Measurements from ENCODE around the gene KCNMB1. TPM values are rescaled to one million over a fixed set of nuclear protein-coding genes. Genes with fewer than 3 reads are reported as not detected.

Gene KCNMB1
- polyA plus RNA-seq, 1 experiment = 0.04 TPM

DNA sequence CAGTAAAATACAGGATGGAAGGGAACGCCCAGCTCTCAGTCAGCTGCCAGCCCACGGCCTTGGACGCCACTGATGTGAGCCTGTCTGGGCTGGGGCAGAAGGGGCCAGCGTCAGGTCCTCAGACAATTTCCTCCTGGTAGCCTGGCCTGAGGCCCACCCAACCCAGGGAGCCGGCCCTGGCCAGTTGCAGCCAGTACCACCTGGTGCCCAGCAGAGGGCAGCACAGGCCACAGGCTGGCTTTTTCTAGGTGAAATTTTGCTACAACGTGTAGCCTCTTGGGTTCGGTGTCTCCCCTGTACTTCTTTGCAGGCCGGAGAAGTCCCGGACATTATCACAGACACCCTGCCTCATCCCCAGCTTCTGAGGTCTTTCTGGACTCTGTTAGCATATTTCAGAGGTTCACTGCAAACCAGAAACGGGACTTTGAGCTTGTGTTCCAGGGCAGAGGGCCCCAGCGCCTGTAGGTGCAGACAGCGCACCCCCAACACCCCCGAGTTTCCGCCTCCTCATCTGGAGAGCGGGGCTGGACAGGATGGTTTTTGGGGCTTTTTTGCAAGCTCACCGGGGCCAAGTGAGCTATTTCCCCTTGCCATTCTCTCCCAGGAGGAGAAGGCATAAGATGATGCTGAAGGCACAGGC is 45.9 kb upstream of the KCNMB1 start:
- H3K36me3 ChIP-seq (ENCODE audit: control insufficient read depth, insufficient read depth, low read length) = no peaks in the 10 kb centered on the region
- H3K27me3 ChIP-seq (ENCODE audit: control insufficient read depth, insufficient read depth, low read length) = peaks cover 6% of the 10 kb centered on the region; the same call in 1 of the 2 replicates
- no peak for DNase-seq (ENCODE audit: low read depth)
- ChIA-PET CTCF (interaction anchor here (0.6 to 7.3 kb wide), 19 partner anchors 10 to 337 kb away, joined by 3 to 115 read pairs (median 4); no protein-coding TSS in a partner anchor), POLR2A (no interaction called here)
- TF ChIP-seq, protein P1, sequence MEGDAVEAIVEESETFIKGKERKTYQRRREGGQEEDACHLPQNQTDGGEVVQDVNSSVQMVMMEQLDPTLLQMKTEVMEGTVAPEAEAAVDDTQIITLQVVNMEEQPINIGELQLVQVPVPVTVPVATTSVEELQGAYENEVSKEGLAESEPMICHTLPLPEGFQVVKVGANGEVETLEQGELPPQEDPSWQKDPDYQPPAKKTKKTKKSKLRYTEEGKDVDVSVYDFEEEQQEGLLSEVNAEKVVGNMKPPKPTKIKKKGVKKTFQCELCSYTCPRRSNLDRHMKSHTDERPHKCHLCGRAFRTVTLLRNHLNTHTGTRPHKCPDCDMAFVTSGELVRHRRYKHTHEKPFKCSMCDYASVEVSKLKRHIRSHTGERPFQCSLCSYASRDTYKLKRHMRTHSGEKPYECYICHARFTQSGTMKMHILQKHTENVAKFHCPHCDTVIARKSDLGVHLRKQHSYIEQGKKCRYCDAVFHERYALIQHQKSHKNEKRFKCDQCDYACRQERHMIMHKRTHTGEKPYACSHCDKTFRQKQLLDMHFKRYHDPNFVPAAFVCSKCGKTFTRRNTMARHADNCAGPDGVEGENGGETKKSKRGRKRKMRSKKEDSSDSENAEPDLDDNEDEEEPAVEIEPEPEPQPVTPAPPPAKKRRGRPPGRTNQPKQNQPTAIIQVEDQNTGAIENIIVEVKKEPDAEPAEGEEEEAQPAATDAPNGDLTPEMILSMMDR (IDR thresholded peaks at IDR 0.05; ENCODE audit: insufficient read depth, low read depth, low read length) = peak; percentile 98
- H3K4me3 ChIP-seq (ENCODE audit: low read depth, low read length) = no peak overlapping the region

GRCh38 chr5:170432669-170433068 is 43.5 kb upstream of the KCNMB1 start:
- Histone ChIP-seq H3K4me3 (ENCODE audit: low read depth, low read length) (no peak overlapping the region), H3K27me3 (ENCODE audit: control insufficient read depth, insufficient read depth, low read length) (peaks cover 6% of the 10 kb centered on the region; the same call in 1 of the 2 replicates), H3K36me3 (ENCODE audit: control insufficient read depth, insufficient read depth, low read length) (no peaks in the 10 kb centered on the region)
- CTCF ChIA-PET = interaction anchor here (1.5 to 7.3 kb wide), 5 partner anchors 7 to 359 kb away, joined by 4 to 115 read pairs (median 21); no protein-coding TSS in a partner anchor
- POLR2A ChIA-PET = no interaction called here
- DNase-seq (ENCODE audit: low read depth) = no peak
- TF ChIP-seq, protein P1 (IDR thresholded peaks at IDR 0.05; ENCODE audit: insufficient read depth, low read depth, low read length) = no peak

DNA sequence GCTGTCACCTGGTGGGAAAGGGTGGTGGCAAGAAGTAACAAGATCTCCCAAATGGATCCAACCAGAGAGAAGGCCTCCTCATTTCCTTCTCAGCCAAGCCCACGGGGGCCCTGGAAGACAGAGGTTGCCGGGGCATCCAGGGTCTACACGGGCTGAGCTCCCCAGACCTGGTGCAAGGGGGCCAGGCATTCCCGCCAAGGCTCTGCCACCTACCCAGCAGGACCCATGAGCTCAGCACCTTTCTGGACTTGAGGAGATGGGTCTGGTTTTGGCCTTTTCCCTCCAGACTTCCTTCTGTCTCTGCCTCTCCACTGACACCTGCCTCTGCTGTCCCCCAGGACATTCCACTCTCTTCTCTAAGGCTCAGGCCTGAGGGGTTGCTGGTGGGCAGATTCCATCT is 42.4 kb upstream of the KCNMB1 start:
- H3K27me3 ChIP-seq (ENCODE audit: control insufficient read depth, insufficient read depth, low read length) = peaks cover 6% of the 10 kb centered on the region; the same call in 1 of the 2 replicates
- no peak for DNase-seq (ENCODE audit: low read depth)
- ChIA-PET POLR2A (no interaction called here), CTCF (interaction anchor here (1.0 to 7.3 kb wide), 8 partner anchors 10 to 206 kb away, joined by 3 to 115 read pairs (median 6); no protein-coding TSS in a partner anchor)
- H3K36me3 ChIP-seq (ENCODE audit: control insufficient read depth, insufficient read depth, low read length) = no peaks in the 10 kb centered on the region
- TF ChIP-seq, protein P1 (IDR thresholded peaks at IDR 0.05; ENCODE audit: insufficient read depth, low read depth, low read length) = no peak
- H3K4me3 ChIP-seq (ENCODE audit: low read depth, low read length) = no peak overlapping the region

DNA sequence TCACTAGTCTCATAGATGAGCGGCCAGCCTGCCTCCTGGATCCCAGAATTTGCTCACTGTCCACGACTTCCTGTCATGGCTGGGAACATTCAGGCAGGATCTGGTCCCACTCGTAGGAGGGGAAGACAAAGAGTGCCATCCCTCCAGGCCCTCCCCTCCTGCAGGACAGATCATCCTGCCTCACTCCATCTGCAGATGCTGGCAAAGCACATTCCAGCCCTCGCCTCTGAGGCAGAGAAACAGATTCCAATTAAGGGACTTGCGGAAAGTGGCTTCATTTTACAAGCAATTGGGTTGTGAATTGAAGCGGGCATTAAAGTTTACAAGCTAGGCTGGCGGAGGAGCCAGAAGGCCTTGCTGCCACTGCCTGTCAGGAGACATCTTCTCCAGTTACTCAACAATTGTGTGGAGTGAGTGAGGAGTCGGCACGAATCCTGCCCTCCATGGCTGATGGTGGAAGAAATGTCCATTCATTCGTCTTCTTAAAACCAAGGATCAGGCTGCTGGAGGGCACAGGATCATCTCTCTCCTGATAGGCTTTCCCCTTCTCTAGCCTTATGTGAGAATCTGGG is 41.8 kb upstream of the KCNMB1 start:
- no peak overlapping the region for H3K4me3 ChIP-seq (ENCODE audit: low read depth, low read length)
- H3K27me3 ChIP-seq (ENCODE audit: control insufficient read depth, insufficient read depth, low read length) = peaks cover 6% of the 10 kb centered on the region
- H3K36me3 ChIP-seq (ENCODE audit: control insufficient read depth, insufficient read depth, low read length) = no peaks in the 10 kb centered on the region
- CTCF ChIA-PET = interaction anchor here (1.0 to 7.3 kb wide), 8 partner anchors 9 to 206 kb away, joined by 3 to 115 read pairs (median 6); no protein-coding TSS in a partner anchor
- TF ChIP-seq, protein P1 (IDR thresholded peaks at IDR 0.05; ENCODE audit: insufficient read depth, low read depth, low read length) = no peak
- no peak for DNase-seq (ENCODE audit: low read depth)
- POLR2A ChIA-PET = no interaction called here

GRCh38 chr5:170430256-170430655 is 41.1 kb upstream of the KCNMB1 start:
- TF ChIP-seq, protein P1 (IDR thresholded peaks at IDR 0.05; ENCODE audit: insufficient read depth, low read depth, low read length) = no peak
- no peak for DNase-seq (ENCODE audit: low read depth)
- H3K27me3 ChIP-seq (ENCODE audit: control insufficient read depth, insufficient read depth, low read length) = peaks cover 6% of the 10 kb centered on the region
- ChIA-PET CTCF (interaction anchor here (1.8 to 7.3 kb wide), 3 partner anchors 12 to 203 kb away, joined by 3 to 115 read pairs (median 91); no protein-coding TSS in a partner anchor), POLR2A (no interaction called here)
- H3K36me3 ChIP-seq (ENCODE audit: control insufficient read depth, insufficient read depth, low read length) = no peaks in the 10 kb centered on the region
- no peak overlapping the region for H3K4me3 ChIP-seq (ENCODE audit: low read depth, low read length)

Measured in BJ (cell line).